HG02884 (cell line): ENCODE results near the gene C3AR1.
A peak's percentile ranks its signal among the peaks of the same experiment; 100 is the strongest.
"Not testable (repeated sequence)": the region's sequence is repeated elsewhere in the genome, so short reads cannot be mapped to it uniquely, and the experiment has no call there.

ENCODE experiments used
- ATAC-seq: cut with Tn5 transposase; IDR thresholded peaks from one replicate; pipeline ENCODE4 v1.9.1; 2021; ENCODE audit warnings: mild to moderate bottlenecking, moderate library complexity; ENCODE audit not compliant: unreplicated experiment

C3AR1 gene

DNA sequence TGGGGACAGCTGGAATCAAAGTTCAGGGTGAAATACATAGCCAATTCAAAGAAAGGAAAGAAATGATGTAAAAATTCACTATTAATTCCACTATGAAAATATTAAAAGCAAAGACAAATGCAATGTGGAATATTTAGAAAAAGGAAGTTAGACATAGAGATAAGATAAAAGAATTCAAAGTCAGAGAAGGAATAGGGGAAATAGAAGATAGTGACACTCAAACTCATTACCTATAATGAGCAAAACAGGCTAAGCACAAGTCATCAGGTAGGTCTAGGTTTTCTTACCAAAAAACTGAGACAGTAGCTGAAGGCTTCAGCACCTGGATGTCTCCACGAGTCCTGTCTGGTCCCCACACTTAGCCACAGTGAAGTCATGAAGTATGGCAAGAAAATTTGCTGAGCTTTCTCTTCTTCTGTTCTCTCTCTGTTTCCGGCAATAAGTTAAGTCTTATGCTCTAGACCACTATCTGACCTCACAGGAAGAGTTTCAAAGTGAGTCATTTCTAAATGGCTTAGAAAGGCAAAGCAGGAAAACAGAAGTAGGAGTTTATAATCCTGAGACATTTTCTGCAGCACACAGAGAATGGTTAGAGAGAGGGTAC lies at the start of gene C3AR1:
Gene C3AR1 (minus strand): TSS at position 369 of the 604 bp plus-strand sequence. CDS start 6,174 bp downstream, outside the sequence.
- ATAC-seq, result no peak

DNA sequence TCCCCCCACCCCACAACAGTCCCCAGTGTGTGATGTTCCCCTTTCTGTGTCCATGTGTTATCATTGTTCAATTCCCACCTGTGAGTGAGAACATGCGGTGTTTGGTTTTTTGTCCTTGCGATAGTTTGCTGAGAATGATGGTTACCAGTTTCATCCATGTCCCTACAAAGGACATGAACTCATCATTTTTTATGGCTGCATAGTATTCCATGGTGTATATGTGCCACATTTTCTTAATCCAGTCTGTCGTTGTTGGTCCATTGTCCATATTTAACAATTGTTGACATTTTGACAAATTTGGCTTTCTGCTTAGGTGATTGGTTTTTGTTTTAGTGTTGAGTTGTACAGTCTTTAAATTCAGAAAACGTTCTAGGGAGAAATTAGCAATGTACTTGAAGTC lies 47.0 kb upstream of the C3AR1 start:
- ATAC-seq, result not testable (repeated sequence)

DNA sequence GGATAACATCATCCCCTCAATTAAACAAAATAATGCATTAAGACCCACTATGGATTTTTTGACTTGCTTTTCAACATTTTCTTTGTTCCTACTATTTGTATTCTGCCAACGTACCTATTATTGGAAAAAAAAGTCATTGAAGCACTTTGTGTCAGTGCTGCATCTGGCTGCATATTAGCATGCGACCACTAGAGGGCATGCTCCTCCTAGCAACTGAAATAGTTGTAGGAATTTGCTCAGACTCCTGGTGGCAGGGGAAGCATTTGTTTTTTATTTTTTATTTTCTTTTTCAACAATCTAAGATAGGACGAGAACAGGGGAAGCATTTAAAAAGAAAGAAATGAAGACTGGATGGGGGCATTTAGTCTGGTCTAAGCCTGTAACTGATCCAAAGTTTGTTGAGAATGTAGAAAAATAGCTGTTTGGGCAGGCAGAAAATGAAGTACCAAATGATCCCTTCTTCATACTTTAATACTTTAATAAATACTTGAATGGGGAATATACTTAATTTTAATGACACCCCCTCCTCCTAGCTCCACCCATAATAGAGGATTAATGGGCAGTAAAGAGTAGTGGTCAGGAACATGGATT lies 42.7 kb upstream of the C3AR1 start:
- no peak for ATAC-seq

DNA sequence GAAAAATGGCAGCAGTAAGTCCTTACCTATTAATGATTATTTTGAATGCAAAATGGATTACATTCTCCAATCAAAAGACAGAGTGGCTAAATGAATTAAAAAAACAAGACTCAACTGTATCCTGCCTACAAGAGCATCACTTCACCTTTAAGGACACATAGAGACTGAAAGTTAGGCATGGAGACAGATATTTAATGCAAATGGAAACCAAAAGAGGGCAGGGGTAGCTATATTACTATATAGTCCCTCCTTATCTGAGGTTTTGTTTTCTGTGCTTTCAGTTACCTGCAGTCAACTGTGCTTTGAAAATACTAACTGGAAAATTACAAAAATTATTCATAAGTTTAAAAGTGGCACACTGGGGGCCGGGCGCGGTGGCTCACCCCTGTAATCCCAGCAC lies 33.1 kb upstream of the C3AR1 start:
- no peak for ATAC-seq

DNA sequence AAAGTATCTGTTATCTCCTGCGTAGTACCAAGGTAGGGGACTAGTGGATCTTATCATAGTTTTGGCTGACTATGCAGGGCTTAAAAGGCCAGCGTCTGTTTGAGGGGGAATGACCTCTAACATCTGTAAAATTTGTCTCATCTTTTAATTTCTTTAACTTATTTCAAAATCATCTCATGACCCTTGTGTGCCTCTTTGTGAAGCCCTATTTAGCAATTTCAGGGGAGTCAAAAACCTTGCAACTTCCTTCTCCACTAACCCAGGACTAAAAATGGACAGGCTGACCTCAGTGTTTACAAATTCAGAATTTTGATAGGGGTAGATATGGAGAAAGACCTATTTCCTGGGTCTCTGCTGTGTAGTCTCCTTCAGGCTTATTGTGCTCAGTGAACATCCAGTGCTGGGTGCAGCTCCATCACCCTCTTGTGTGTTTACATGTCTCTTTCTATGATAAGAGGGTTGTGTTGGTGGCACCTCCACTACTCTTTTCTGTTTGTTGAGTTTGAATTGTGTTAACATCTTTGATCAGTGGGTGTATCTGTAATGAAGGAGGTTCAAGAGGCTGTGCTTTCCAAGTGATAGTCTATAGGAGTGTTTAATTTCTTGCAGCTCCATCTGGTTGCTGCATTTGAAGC lies 30.2 kb upstream of the C3AR1 start:
- no peak for ATAC-seq

DNA sequence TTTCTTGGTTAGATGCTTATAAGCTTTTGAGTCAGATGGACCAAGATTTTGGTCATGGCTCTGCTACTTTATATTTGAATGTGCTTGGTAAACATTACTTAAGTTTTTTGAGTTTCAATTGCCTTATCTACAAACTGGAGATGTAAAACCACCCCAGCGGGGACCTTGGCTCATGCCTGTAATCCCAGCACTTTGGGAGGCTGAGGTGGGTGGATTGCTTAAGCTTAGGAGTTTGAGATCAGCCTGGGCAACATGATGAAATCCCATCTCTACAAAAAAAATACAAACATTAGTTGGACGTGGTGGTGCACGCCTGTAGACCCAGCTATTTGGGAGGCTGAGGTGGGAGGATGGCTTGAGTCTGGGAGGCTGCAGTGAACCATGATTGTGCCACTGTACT lies 27.1 kb upstream of the C3AR1 start:
- no peak for ATAC-seq

DNA sequence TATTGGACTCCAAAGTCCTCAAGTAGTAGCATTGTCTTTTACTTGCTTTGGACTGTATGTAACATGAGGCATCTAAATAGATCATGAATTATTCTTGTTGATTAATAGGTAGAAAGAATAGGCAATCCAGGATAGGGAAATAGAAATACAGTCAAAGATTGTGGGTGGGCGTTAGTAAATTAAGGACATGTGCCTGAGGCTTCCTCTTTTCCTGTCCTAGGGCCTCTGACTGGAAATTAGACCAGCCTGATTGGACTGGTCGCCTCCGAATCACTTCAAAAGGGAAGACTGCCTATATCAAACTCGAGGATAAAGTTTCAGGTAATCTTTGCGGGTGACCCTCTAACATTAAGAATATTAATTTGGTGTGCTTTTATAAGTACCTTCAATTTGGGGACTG lies 23.6 kb upstream of the C3AR1 start:
- ATAC-seq, result no peak

DNA sequence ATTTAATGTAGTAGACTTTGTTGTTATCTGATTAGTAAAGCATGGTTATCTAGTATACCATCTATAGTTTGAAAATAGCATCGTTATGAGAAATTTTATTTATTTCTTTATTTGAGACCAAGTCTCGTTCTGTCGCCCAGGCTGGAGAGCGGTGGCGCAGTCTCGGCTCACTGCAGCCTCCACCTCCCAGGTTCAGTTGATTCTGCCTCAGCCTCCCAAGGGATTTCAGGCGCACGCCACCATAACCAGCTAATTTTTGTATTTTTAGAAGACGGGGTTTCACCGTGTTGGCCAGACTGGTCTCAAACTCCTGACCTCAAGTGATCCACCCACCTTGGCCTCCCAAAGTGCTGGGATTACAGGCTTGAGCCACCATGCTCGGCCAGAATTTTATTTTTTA lies 23.1 kb upstream of the C3AR1 start:
- ATAC-seq, result not testable (repeated sequence)

DNA sequence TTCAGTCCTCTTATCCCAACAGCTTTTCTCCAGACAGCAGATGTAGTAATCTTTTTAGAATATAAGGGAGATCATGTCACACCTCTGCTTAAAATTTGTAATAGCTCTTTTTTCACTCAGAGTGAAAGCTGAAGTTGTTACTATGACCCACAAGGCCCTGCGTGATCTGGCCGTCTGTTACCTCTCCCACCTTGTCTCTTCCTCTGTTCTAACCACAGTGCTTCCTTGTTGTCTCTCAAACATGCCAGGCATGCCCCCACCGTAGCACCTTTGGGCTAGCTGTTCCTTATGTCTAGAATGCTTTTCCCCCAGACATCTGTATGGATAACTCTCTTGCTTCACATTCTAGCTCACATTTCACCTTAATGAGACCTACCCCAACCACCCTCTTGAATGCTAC lies 22.4 kb upstream of the C3AR1 start:
- no peak for ATAC-seq

DNA sequence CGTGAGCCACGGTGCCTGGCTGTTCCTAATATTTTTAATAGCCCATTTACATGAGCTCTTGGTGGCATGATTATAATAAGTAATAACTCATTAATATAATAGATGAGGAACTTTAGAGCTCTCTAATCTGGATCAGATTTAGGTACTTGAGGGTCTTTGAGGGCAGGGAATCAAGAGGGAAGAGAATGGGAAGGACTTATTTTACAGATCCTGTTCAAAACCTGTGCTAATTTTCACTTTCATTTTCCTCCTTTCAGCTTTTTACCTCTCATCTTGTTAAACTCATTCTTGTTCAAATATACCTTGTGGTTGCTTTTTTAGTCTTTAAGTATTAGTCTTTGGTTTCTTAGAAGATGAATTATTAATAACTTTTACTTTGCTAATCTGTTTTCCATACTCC lies 21.5 kb upstream of the C3AR1 start:
- ATAC-seq, result no peak

DNA sequence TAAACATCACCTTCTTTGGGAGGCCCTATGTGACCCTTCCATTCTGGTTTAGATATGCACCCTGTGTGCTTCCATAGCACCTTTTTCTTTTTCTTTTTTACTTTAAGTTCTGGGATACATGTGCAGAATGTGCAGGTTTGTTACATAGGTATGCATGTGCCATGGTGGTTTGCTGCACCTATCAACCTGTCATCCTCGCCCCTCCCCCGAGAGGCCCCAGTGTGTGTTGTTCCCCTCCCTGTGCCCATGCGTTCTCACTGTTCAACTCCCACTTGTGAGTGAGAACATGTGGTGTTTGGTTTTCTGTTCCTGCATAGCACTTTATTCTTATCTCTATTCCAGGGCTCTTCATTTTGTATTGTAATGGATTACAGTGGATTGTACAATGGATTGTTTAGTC lies 18.2 kb upstream of the C3AR1 start:
- ATAC-seq, result not testable (repeated sequence)

DNA sequence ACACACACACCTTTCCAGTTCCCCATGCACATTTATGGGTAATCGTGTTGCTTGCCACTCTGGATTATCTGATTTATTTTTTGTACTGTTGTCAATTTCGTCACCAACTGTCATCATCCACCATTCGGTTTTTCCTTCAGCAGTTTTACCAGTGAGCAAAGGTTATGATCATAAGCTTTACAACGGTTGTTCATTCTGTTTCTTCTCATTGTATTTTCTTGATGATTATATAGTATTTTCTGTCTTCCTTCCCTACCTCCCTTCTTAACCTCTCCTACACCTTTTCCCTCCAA lies 16.6 kb upstream of the C3AR1 start:
- ATAC-seq, result no peak

DNA sequence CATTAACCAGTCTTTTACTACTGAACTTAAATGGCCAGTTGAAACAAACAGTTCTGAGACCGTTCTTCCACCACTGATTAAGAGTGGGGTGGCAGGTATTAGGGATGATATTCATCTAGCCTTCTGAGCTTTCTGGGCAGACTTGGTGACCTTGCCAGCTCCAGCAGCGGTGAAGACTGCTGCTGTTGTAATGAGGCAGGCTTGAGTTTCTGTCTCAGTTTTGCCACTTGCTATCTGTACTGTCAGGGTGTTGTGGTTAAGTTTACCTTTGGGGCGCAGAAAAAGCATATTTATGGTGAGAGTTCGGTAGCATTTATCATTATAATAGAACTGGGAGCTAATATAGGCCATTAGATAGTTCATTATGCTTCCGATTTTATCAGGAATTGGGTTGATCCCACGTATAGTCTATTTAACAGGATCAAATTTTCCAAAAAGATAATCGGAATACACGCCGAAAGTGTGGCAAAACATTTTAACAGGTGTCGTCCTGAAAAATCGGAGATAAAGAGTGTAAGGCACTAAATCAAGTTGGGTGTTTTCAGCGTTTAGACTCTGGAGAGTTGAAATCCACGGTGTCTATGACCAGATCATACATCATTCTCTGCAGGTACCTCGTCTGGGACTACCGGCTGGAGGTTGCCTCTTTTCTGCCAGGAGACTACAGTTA lies 15.2 kb upstream of the C3AR1 start:
- ATAC-seq, result peak; percentile 16

DNA sequence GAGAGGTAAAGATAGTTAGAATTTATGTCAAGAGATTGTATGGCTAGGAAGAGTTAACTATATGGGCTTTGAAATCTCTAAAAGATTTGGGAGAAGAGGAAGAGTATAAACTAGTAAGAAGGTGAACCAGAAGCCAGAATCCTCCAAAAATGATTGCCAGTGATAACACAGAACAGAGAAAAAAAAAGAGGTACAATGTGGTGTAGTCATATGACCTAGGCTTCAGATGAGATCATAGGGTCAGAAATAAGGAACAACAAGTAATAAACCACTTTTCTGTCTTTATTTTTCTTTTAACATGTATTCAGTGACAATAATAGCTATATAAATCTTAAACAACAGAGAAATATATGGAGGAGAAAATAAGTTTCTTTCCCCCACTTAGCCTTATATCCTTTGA lies 14.0 kb upstream of the C3AR1 start:
- no peak for ATAC-seq

DNA sequence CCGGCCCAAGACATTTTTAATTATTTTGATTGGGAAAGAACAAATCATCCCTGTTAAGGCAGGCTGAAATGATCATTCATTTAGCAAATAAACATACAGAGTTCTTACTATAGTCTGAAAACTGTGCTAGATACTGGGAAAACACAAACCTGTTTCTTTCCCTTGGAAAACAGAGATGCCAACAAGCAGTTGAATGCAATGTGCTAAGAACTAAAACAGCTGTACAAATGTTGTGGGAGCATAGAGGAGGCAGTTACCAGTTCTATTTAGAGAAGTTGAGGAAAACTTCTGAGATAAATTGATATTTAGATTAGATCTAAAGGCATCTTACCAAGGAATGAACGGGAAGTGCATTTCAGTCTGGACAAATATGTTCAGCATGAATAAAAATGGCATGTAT lies 12.8 kb upstream of the C3AR1 start:
- no peak for ATAC-seq

DNA sequence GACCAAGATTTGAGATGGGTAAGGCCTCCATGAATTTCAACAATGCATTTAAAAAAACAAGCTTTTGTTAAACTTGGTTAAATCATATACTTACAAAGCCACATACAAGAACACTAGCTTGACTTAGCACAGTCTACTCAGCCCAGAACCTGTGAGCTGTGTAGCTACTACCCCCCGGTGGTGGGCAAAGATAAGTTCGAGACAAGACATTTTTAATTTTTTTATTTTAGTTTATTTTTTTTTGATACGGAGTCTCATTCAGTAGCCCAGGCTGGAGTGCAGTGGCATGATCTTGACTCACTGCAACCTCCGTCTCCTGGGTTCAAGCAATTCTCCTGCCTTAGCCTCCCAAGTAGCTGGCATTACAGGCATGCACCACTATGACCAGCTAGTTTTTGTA lies 12.2 kb upstream of the C3AR1 start:
- no peak for ATAC-seq

DNA sequence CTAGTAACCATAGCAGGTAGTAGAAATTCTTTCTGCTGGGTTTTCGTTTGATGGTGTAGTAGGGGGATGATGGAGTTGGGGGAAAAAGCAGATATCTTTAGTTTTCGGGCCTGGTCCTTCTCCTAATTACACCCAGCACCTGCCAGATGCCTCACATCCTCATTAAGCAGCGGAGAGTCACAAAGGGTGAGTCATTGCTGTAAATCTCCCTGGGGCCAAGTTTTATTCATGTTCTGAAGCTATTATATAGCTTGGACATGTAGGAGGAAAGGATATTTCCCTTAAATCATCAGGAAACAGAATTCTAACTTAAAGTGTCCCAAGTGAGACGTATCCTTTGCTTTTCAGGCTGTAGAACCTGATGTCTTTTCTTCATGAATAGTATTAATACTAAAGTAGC lies 11.0 kb upstream of the C3AR1 start:
- no peak for ATAC-seq

DNA sequence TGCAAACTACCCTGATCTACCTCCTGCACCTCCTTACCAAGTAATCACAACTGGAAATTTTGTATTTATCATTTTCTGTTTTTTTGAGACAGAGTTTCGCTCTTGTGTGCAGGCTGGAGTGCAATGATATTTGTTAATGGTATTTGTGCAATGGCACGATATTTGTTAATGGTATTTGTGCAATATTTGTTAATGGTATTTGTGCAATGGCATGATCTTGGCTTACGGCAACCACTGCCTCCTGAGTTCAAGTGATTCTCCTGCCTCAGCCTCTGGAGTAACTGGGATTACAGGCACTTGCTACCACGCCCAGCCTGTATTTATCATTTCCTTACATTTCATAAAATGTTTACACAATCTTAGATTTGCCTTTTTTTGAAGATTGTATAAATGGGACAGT lies 10.2 kb upstream of the C3AR1 start:
- ATAC-seq, result no peak

DNA sequence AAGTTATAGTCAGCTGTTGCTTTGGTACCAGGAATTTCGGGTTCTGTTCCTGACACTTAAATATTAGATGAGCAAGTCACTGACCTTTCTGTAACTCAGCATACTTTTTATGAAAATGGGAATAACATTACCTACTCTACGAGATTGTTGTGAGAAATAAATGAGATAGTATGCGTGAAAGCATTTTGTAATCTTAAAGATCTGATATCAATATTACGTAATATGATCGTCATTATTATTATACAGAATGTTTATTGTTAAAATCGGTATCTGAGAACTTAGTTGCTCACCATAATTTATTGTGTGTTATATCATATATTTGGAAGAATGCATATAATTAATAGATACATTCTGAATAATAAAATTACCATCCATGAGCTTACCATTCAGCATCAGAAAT lies 9.8 kb upstream of the C3AR1 start:
- ATAC-seq, result no peak

DNA sequence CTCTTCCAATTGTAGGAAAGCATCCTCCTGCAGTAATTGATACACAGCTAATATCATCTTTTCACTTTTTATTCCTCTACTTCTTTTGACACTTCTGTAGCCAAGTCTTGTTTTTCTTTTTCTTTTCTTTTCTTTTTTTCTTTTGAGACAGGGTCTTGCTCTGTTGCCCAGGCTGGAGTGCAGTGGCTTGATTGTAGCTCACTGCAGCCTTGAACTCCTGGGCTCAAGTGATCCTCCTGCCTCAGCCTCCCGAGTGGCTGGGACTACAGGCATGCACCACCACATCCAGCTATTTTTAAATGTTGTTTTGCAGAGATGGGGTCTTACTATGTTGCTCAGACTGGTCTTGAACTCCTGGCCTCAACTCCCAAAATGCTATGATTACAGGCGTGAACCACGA lies 5.7 kb upstream of the C3AR1 start:
- ATAC-seq, result not testable (repeated sequence)

DNA sequence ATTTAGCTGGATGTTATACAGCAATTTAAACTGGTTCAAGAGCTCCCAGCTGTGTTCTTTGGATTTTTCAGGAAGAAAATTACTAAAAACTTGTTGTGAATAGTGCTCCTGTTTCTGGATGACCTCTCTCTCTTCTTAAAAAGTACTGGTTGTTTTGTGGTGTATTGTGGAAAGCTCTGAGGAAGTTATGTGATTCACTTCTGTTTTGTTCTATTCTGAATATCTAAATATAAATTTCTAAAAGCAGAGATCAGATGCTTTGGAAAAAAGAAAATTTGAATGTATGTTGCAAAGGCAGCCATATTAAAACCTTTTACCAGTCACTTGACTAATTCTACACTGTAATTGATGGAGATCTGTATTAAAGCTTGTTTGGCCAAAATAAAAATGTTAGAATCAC lies 3.4 kb upstream of the C3AR1 start:
- ATAC-seq, result no peak

DNA sequence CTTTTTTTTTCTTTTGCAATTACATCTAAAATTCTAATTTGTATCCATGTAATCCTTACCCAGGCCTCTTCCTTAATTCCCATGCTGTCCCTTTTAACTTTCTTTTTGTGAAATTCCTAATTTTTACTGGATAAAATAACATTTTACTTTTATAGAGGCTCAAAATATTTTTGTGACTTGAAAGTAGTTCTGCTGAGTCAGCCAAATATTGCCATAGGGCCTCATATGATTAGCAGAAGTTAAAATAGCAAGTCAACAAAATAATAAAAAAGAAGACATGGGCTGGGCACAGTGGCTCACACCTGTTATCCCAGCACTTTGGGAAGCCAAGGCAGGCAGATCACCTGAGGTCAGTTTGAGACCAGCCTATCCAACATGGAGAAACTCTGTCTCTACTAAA lies 2.0 kb downstream of the C3AR1 start:
- no peak for ATAC-seq
